ENCODE measurements around the gene PAQR7.
A peak's percentile ranks its signal among the peaks of the same experiment; 100 is the strongest.

PAQR7 gene

DNA sequence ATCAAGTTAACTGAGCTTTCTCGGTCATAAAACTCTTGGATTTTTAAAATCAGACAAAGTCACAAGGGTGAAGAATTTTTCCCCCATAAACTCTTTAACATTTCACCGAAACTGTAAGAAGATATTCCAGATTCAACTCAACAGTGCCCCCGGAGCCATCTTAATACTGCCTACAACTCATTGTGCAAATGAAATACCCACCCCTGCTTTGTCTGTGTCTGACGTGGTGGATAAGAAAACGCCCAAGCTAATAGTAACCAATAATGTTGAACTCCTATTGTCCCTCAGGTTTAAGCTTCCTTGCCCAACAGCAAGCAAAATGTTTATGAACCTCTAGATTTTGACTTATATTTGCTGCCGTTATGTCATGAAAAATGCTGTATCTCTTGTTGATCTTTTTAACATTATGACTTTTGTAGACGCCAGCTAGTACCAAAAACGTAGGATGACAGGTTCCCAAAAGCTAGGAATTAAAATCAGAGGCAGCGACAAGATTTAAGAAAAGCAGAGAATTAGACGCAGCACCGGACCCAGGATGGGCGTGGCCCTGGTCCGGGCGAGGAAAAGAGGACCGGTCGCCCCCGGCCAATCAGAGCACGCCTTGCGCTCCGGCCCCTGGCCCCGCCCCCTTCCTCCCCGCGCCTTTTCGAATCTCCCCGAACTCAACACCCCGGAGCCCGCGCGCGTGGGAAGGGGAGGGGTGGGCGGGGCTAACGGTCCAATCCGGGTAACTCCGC lies 29.6 kb upstream of the PAQR7 start:
- no peak for DNase-seq (ENCODE audit: low read depth, low spot score)
- H3K27ac ChIP-seq: peak overlapping the region; percentile 63

DNA sequence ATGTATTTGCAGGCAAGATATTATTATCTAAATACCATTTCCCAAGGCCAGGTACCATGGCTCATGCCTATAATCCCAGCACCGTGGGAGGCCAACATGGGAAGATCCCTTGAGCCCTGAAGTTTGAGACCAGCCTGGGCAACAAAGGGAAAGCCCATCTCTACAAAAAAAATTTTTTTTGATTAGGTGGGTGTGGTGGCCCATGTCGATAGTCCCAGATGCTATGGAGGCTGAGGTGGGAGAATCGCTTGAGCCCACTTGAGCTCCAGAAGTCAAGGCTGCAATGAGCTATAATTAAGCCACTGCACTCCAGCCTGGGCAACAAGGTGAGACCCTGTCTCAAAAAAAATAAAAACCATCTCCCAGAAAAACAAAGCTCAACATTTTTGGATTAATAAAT lies 28.5 kb upstream of the PAQR7 start:
- no peak overlapping the region for H3K27ac ChIP-seq
- no peak for DNase-seq (ENCODE audit: low read depth, low spot score)

DNA sequence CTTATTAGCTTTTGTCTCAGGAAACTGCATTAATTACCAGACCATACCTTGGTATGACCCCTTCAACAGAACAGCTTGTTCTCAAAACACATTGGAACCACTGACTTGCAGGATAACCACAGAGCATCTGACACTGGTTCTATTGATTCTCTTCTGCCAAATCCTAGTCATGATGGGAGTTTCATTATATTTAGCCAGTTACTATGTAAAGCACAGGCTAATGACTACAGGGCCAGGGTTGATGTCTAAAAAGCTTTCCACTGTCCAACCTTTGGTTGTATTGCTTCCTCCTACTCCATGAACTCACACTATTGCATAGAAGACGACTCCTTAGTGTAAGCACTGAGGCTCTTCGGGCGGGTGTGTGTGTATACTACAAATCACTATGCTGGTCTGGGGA lies 27.0 kb upstream of the PAQR7 start:
- DNase-seq (ENCODE audit: low read depth, low spot score): no peak
- no peak overlapping the region for H3K27ac ChIP-seq

DNA sequence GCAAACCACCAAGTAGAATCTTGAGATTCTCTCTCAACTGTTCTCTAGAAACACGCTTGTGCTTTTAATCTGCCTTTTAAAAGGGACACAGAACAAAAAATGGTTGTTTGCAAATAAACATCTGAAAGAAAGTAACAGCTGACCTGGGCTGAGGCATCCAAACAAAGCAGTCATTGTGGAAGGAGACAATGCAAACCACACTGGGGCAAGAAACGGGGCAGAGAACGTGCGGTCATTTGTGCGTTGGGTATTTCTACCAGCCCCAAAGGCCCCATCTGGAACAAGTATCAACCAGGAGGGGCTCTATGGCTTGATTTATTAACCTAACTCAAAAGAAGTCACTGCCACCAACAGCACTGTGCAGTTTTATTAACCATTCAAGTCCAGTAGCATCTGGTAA lies 24.7 kb upstream of the PAQR7 start:
- no peak overlapping the region for H3K27ac ChIP-seq
- no peak for DNase-seq (ENCODE audit: low read depth, low spot score)

DNA sequence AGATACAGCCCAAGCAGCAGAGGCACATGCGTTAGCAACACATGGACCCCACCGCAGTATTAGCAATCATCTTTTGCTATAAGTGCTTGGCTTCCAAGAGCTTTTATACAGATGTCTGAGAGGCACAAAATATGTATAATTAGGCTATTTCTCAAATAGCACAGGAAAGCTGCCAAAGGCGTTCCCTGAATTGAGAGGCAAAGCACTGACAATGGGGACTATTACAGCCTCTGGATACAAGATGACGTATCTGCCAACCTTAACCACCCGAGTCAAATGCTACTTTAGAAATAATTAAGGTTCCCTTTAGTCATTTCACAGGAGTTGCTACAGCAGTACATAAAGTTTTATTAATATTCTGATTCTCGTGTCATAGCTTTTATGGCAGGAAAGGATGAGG lies 24.3 kb upstream of the PAQR7 start:
- no peak for DNase-seq (ENCODE audit: low read depth, low spot score)
- H3K27ac ChIP-seq: no peak overlapping the region

DNA sequence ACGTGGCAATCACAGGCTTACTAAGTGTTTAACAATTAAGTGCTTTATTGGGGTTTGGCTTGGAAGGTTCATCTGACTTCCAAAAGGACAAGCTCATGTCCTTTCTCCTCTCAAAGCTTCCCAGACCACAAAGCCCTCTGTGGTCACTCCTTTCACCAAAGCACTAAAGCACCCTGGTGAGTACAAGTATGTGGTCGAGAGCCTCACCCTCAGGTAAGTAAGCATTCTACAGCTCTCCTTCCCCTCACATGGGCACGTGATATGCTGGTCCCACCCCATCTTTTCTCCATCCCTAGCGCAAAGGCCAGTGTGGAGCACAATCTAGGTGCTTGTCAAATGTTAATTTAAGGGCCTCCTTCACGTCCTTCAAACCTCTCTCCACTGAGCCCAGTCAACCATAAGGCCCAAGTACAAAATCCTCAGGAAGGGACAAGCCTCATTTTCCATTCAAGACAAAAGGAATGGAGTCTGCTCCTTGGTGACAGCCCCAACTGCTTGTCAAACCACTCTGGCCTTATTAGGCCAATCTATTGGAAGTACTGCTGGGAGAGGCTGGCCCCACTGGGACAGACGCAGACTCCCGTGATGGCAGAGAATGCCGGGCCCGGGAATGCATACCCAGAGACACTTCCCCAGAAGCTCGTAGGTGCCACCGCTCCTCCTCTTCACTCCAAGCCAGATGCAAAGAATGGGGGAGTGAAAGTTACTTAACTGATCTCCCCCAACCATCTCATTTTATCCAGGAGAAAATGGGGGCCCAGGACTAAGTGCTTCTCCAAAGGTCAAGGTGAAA lies 22.9 kb upstream of the PAQR7 start:
- DNase-seq (ENCODE audit: low read depth, low spot score): no peak
- no peak overlapping the region for H3K27ac ChIP-seq

DNA sequence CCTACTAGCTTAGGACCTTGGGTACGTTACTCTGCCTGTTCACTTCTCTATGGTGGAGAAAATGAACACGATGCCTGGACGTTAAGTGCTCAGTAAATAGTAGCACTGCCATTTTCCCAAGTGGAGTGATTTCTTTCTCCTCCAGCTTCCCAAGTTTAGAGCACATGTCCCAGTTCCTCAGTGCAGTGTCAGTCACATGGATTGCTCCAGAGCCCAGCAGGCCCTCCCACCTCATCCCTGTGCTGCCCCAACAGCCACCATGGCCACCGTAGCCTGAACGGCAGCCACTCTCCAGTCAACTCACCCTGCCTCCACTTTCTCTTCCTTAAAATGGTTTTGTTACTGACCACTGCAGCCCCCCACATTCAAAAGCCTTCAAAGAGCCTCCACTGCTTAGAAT lies 22.2 kb upstream of the PAQR7 start:
- no peak overlapping the region for H3K27ac ChIP-seq

DNA sequence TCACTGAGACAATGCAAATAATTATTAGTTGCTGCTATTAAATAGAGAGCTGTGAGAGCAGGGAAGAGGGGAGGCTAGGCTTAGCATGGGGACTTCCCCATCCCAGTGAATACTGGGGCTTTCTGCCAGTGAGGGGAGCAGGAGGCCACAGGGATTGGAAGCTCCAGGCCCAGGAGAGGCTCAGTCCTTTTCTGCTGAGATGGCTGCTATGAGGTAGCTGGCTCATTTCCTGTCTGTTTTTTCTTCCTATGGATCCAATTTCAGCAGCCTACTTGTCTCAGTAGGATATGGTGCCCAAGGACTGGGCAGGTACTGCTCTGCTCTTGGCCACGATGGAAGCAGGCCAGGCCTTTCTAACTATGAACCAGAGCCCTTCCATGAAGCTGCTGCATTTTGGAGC lies 20.8 kb upstream of the PAQR7 start:
- peak overlapping the region; percentile 54 for H3K27ac ChIP-seq
- no peak for DNase-seq (ENCODE audit: low read depth, low spot score)

More for the DNA sequence above, 22.2 kb upstream of the PAQR7 start:
- DNase-seq (ENCODE audit: low read depth, low spot score): no peak

DNA sequence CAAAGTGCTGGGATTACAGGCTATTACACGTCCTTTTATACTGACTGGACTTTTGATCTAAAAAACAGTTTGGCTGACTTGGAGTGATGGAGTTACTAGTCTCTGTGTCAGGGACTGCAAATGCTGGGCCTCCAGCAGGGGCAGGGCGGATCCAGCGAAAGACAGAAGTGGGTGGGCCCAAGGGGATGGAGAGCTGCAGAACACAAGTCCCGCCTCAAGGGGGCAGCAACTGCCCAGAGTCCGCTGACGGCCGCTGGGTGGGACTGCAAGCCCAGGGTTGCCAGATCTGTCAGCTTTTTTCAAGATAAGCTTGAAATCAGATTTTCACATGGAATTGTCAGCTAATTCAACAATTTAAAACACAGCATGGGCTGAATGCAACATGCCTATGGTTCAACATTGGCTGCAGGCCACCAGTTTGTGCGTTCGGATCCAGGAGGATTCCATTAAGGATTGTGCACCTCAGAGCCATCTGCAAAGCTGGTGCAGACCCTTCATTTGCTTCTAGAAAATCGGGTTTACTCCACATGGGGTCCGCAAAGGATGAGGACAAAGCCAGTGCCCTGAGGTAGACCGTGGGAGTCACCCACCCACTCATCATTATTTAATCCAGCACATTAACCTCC lies 20.0 kb upstream of the PAQR7 start:
- H3K27ac ChIP-seq: peak overlapping the region; percentile 54
- DNase-seq (ENCODE audit: low read depth, low spot score): peak; percentile 33

DNA sequence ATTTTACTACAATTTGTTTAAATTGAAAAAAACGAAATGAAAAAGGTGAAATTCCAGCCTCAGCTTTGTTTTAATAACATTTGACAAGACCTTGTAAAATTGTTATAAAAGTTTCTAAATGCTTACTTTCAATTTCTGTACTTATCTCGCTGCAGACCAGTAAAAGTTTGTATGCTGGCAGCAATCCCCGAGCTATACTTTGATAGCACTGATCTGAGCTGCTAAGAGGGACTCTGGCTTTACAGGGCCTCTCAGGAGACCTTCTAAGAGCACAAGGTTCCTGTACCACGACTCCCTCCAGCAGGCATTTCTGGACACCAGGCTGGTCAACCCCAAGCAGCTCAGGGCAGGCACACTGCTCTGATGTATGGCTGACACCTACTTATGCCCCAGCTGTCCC lies 17.6 kb upstream of the PAQR7 start:
- no peak for DNase-seq (ENCODE audit: low read depth, low spot score)
- peak overlapping the region; percentile 93 for H3K27ac ChIP-seq

DNA sequence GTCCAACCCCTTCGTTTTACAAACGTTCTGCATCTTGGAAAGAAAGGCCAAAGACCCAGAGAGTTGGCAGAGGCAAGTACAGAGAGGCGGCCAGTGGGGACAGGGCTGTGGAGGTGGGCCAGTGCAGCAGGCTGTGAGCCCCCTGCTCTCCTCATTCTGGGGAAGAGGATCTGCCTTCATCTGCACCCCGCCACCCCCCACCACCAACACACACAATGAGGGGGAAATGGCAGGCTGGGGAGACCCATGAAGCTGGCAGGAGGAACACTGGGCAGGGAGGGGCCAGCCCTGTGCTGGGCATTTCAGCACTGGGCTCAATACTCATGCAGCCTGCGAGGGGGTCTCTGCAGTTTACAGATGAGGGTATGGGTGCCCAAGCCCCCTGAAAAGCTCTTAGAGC lies 16.1 kb upstream of the PAQR7 start:
- peak overlapping the region; percentile 93 for H3K27ac ChIP-seq
- no peak for DNase-seq (ENCODE audit: low read depth, low spot score)

DNA sequence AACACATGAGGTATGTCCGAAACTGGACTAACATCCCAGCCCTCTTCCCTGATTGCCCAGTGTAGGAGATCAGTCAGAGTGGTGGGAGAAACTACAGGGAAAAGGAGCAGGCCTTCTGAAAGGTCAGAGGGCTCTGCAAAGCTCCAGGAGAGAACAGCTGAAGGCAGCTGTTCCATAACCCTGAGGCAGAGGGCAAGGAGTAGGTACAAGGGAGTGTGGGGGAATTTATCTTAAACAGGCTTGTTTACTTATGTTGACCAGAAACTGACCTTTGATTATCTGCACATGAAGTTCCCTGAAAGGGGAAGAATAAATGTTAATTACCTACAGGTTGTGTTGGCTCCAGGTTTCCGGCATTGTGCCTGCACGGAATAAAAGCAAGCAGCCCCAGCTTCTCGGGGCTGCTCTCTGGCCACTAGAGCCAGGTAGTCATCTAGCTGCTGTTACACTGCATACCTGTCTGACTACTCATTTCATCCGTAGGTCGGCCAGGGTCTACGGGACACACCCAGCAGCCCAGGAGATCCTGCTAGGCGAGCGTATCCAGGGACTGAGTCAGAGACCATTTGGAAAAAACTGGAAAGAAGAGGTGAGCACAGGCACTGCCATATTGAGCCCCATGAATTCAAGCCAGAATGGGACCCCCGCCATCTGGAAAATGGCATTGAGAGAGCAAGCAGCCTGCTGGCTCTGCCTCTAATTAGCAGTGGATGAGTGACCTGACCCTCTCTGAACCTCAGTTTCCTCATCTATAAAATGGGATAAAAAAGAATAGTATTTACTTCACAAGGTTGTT lies 14.9 kb upstream of the PAQR7 start:
- peak; percentile 89 for DNase-seq (ENCODE audit: low read depth, low spot score)
- H3K27ac ChIP-seq: peak overlapping the region; percentile 93

DNA sequence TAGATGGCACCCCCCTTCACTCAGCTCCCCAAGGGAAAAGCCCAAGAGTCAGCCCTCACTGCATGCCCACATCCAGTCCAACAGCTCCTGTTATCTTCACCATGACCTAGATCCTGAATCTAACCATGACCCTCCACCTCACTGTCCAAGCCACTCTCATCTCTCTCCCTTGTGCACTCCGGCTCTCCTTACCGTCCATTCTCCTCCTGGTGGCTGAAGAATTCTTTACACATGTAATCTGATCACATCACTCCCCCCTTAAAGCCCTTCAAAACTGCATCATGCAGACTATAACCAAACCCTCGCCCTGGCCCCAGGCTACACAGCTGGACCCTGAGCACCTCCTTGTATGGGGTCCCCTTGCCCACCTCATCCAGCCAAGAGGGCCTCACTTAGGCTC lies 14.0 kb upstream of the PAQR7 start:
- no peak for DNase-seq (ENCODE audit: low read depth, low spot score)
- H3K27ac ChIP-seq: peak overlapping the region; percentile 93

DNA sequence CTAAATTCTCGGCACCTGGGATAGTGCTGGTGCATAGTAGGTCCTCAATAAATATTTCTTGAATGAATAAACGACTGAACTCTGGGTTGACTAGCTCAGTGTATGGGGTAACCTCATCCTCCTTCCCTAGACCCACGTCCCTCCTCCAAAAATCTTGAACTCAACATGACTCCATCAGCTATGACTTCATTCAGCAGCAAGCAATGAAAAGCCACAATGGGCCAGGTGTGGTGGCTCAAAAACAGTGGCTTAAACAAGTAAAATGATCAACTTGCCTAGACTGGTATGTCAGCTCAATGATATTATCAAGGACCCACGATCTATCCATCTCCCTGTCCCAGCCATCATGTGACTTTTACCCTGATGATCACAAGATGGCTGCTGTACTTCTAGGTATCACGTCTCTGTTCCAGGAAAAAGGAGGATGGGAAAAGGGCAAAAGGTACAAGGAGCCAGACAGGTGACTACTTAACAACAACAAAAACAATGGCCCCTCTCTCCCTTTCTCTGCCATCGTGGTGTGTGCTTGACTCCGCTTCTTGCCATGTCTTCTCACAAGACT lies 13.0 kb upstream of the PAQR7 start:
- no peak for DNase-seq (ENCODE audit: low read depth, low spot score)
- no peak overlapping the region for H3K27ac ChIP-seq

DNA sequence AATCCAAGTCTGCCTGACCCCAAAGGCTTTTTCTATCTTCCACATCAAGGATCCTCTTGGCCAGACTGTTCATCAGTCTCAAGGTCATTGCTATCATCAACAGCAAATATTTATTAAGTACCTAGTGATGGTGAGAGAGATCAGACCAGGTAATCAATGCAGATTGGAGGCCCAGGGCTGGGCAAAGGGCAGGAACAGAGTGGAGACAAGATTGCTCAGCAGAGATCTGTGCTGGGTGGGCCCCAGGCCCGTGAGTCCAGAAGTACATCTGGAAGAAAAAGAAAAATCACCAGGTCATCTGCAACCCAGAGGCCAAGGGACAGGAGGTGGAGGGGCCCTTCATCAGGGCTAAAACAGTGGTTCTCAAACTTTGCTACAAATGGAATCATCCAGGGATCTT lies 10.1 kb upstream of the PAQR7 start:
- H3K27ac ChIP-seq: no peak overlapping the region

DNA sequence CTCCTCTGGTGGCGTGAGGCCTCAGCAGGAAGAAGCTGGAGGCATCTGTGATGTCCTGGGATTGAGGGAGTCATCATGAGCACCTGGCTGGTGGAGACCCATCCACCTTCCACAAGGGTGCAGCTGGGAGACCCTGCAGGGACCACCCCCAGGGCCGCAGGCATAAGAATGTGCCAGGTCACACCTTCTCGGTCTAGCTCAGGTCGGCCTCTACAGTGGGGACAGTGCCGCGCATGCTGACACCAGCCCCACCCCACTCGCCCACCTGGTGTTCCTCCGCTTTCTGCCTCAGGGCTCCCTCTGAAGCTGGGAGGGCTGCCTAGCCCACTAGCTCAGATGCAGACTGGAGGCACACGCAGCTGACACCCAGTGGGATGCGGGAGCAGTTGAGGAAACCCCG lies 5.8 kb upstream of the PAQR7 start:
- no peak for DNase-seq (ENCODE audit: low read depth, low spot score)
- no peak overlapping the region for H3K27ac ChIP-seq

More for the DNA sequence above, 10.1 kb upstream of the PAQR7 start:
- DNase-seq (ENCODE audit: low read depth, low spot score): no peak

DNA sequence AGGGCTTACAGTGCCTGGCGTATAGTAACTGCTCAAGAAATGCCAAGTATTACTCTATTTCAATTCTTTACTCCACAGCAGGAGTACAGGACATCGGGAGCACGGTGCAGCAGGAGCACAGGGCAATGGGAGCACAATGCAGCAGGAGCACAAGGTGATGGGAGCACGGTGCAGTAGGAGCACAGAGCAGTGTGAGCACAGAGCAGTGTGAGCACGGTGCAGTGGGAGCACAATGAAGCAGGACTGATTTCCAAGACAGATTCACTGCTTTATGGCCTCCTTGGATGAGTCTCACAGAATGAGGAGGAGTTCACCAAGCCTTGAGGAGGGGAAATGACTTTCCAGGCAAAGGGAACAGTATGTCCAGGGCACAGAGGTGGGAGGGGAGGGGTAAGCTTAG lies 5.0 kb upstream of the PAQR7 start:
- no peak overlapping the region for H3K27ac ChIP-seq
- no peak for DNase-seq (ENCODE audit: low read depth, low spot score)

DNA sequence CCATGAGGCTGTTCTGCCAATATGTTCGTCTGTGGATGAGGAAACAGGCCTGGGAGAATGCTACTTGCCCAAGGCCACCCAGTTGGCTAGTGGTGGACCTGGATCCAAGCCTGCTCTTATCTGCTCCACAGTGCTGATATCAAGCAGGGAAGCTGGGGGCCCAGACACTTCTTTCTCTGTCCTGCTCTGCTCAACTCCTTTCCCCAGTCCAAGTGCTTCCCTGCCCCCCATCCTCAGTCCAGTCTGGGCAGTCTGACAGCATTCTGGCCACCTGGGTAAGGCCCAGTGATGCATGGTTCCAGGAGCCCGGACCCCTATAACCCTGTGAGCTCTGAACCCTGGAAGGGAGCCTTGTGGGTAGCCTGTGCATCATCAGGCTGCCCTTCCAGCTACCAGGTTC lies 4.2 kb upstream of the PAQR7 start:
- DNase-seq (ENCODE audit: low read depth, low spot score): no peak
- no peak overlapping the region for H3K27ac ChIP-seq

DNA sequence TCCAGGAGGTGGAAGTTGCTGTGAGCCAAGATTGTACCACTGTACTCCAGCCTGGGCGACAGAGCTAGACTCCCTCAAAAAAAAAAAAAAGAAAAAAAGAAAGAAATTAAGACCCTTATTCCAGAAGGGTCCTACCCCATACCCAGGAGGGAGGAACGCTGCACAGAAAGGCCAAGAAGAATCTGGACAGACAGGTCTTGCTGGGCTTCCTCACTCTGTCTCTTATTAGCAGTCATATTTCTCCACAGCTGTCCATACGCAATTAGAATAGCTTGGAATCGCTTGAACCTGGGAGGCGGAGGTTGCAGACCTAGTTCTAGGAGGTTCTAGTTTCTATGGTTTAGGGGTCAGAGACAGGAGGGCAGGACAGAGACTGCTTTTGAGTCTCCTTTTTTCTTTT lies 3.2 kb upstream of the PAQR7 start:
- no peak overlapping the region for H3K27ac ChIP-seq
- no peak for DNase-seq (ENCODE audit: low read depth, low spot score)

DNA sequence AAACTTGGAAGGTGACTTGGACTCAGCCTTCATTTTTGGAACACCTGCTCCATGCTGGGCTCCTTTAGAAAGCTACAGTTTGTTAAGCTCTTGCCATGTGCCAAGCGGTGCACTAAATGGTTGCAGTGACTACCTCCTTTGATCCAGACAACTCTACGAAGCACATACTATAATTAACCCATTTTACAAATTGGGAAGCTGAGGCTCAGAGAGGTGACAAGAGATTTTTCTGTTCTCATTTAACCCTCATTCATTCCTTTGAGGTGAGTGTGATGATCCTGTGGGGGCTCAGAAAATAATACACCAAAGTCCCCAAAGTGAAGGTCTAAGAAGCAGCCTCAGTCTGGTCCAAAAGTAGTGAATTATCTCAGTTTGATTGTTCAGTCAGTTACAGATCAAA lies 1.6 kb upstream of the PAQR7 start:
- DNase-seq (ENCODE audit: low read depth, low spot score): no peak

More for the DNA sequence above, 1.6 kb upstream of the PAQR7 start:
- H3K27ac ChIP-seq: no peak overlapping the region
